Ovary (tissue), 3 donors: Measurements from ENCODE around the gene CRTC3.

Source experiments
- CTCF ChIP-seq, 3 donors: fragments of 450-650 bp in 2 of 3; fragments of 200-600 bp in 1 of 3; IDR thresholded peaks; one replicate each; pipeline versions ENCODE4 v1.5.1 to v1.8.0; 2016 to 2022; ENCODE audit warnings: antibody characterized with exemption in 3 of 3, mild to moderate bottlenecking in 1 of 3
- EP300 ChIP-seq: sonication (generic); formaldehyde crosslinking; IDR thresholded peaks from one replicate; pipeline ENCODE4 v1.6.1; 2017; ENCODE audit warnings: antibody characterized with exemption
- POLR2A ChIP-seq: fragments of 450-650 bp; IDR thresholded peaks from one replicate; pipeline ENCODE4 v1.6.1; 2017; ENCODE audit warnings: antibody characterized with exemption, mild to moderate bottlenecking, moderate library complexity
- donor health status: DM: no; HTN: no; CAD: no.

GRCh38 chr15:90643301-90643632 lies 113.5 kb downstream of the CRTC3 start:
- TF ChIP-seq CTCF (IDR thresholded peaks at IDR 0.05) = no peak
- no peak for TF ChIP-seq EP300
- no peak for TF ChIP-seq POLR2A
